Hepatocyte (in vitro differentiated cells): Measurements from ENCODE around the gene ADAM12.

Experiments
- EZH2phosphoT487 ChIP-seq: fragments of 200-600 bp; sonication (generic); IDR thresholded peaks from one replicate; pipeline ENCODE4 v1.6.1; 2018; ENCODE audit warnings: antibody characterized with exemption, mild to moderate bottlenecking, low read depth, moderate library complexity; ENCODE audit not compliant: unreplicated experiment, severe bottlenecking
- TF ChIP-seq, protein P1 (sequence below): fragments of 200-600 bp; sonication (generic); IDR thresholded peaks from 2 replicates; pipeline ENCODE4 v1.5.1; 2016; ENCODE audit warnings: antibody characterized with exemption, mild to moderate bottlenecking; ENCODE audit not compliant: poor library complexity

DNA sequence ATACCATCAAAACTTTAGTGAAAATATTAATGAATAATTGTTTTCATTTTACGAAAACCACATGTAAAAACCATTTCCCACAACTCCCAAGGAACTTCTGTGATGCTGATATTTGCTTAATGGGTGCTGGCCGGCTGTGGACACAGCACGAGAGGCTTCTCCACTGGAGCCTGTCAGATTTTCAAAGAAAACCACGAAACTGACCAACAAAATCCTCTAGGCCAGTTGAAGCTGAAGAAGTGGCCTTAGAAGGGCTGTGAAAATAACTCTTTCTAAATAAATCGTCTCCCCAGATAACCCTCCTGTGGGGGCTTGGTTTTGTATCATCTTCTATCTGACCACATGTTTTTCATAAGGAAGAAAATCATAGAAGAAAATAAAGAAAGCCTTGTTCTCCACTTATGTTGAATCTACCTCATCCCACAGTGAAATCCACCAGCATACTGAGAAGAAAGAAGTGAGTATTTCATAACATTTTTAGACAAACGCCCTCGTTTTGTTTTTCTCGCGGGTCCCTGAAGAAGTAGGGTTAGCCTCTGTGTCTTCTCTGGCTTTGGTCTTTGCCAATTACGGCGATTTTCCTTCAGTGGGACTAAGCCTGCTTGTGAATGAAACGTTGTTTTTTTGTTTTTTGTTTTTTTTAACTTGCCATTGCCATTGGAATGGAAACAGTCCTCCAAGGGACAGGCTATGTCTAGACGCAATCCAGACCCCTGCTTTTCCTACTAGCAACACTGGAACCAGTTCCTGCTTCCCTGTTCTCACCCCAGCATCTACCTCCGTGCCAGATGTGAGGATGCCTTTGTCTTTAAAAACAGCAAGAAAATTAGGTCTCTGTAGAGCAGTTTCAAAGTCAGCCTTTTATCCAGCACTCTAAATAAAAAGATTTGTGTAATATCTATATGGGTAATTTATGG, 123.9 kb downstream of the ADAM12 start:
- TF ChIP-seq, protein P1, sequence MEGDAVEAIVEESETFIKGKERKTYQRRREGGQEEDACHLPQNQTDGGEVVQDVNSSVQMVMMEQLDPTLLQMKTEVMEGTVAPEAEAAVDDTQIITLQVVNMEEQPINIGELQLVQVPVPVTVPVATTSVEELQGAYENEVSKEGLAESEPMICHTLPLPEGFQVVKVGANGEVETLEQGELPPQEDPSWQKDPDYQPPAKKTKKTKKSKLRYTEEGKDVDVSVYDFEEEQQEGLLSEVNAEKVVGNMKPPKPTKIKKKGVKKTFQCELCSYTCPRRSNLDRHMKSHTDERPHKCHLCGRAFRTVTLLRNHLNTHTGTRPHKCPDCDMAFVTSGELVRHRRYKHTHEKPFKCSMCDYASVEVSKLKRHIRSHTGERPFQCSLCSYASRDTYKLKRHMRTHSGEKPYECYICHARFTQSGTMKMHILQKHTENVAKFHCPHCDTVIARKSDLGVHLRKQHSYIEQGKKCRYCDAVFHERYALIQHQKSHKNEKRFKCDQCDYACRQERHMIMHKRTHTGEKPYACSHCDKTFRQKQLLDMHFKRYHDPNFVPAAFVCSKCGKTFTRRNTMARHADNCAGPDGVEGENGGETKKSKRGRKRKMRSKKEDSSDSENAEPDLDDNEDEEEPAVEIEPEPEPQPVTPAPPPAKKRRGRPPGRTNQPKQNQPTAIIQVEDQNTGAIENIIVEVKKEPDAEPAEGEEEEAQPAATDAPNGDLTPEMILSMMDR: no peak
- TF ChIP-seq EZH2phosphoT487: no peak
